GM12878 (cell line): ENCODE measurements around the gene TRIM7. TPM values are rescaled to one million over a fixed set of nuclear protein-coding genes. Genes with fewer than 3 reads are reported as not detected.

Experiments used
- ATF2 ChIP-seq: IDR thresholded peaks from 2 replicates; pipeline ENCODE4 v1.6.1; 2012; ENCODE audit warnings: low read length, inconsistent platforms
- FOXM1 ChIP-seq: IDR thresholded peaks from 2 replicates; pipeline ENCODE4 v1.6.1; 2012; ENCODE audit warnings: low read depth, mild to moderate bottlenecking, inconsistent platforms, low read length, moderate library complexity
- HDAC2 ChIP-seq: fragments of 200-600 bp; sonication (generic); IDR thresholded peaks from 2 replicates; pipeline ENCODE4 v1.6.1; 2017
- KAT2A ChIP-seq: conservative IDR thresholded peaks from 2 replicates; pipeline ENCODE4 v1.6.1; 2011; ENCODE audit warnings: low read depth, low read length; ENCODE audit not compliant: control insufficient read depth
- MLLT1 ChIP-seq: fragments of 450-650 bp; IDR thresholded peaks from 2 replicates; pipeline ENCODE4 v1.6.1; 2016; ENCODE audit warnings: mild to moderate bottlenecking
- MYC ChIP-seq: IDR thresholded peaks from 2 replicates; pipeline ENCODE4 v1.6.1; 2011; ENCODE audit warnings: mild to moderate bottlenecking, low read length, moderate library complexity, inconsistent platforms; ENCODE audit not compliant: insufficient read depth, insufficient replicate concordance, insufficient read length, severe bottlenecking
- NFIC ChIP-seq: IDR thresholded peaks from 2 replicates; pipeline ENCODE4 v1.6.1; 2012; ENCODE audit warnings: low read depth, mild to moderate bottlenecking, inconsistent platforms, low read length, moderate library complexity
- NR2C2 ChIP-seq: IDR thresholded peaks from 2 replicates; pipeline ENCODE4 v1.6.1; 2011; ENCODE audit warnings: borderline replicate concordance, low read depth; ENCODE audit not compliant: control insufficient read depth, insufficient read length
- POLR2AphosphoS5 ChIP-seq: IDR thresholded peaks from 2 replicates; pipeline ENCODE4 v1.6.1; 2011; ENCODE audit warnings: mild to moderate bottlenecking, low read length, inconsistent platforms
- RAD21 ChIP-seq: IDR thresholded peaks from 2 replicates; pipeline ENCODE4 v1.6.1; 2011; ENCODE audit warnings: mild to moderate bottlenecking, low read depth, low read length, moderate library complexity; ENCODE audit not compliant: insufficient read depth
- RAD51 ChIP-seq: fragments of 450-650 bp; IDR thresholded peaks from 2 replicates; pipeline ENCODE4 v1.6.1; 2016; ENCODE audit warnings: moderate library complexity, mild to moderate bottlenecking, inconsistent platforms
- REST ChIP-seq: IDR thresholded peaks from 2 replicates; pipeline ENCODE4 v1.6.1; 2012; ENCODE audit warnings: mild to moderate bottlenecking, low read depth, low read length
- SUZ12 ChIP-seq: fragments of 200-600 bp; sonication (generic); IDR thresholded peaks from one replicate; pipeline ENCODE4 v1.6.1; 2018; ENCODE audit warnings: antibody characterized with exemption, mild to moderate bottlenecking; ENCODE audit not compliant: unreplicated experiment
- USF1 ChIP-seq: IDR thresholded peaks from 2 replicates; pipeline ENCODE4 v1.6.1; 2011; ENCODE audit warnings: borderline replicate concordance, low read depth, mild to moderate bottlenecking, moderate library complexity, mixed read lengths, low read length; ENCODE audit not compliant: insufficient read depth; ENCODE audit errors: extremely low read length
- ZNF687 ChIP-seq: fragments of 450-650 bp; IDR thresholded peaks from 2 replicates; pipeline ENCODE4 v1.6.1; 2017; ENCODE audit warnings: mild to moderate bottlenecking, moderate library complexity
- polyA plus RNA-seq, 11 experiments: library from polyadenylated mRNA; depleted of rRNA in 4 of 11; unstranded in 6 of 11; stranded (reverse) in 5 of 11; fragments of >200 nt; fragmentation: Nextera tagmentation in 4 of 11; fragmentation: Illumina TruSeq in 1 of 11; extraction: Ambion mirVana in 4 of 11; extraction: Trizol in 1 of 11; gene quantifications; 1 replicate in 1 of 11; 2 replicates in 10 of 11; pipeline versions ENCODE4 v1.2.1 to v1.2.3, GENCODE V29; 2011 to 2016; ENCODE audit warnings: inconsistent platforms in 2 of 11, missing spikeins in 2 of 11, low read depth in 1 of 11
- total RNA-seq, 4 experiments: library from RNA; depleted of rRNA in 3 of 4; stranded (reverse); fragments of >200 nt in 3 of 4; fragmentation: Illumina TruSeq in 1 of 4; extraction: Trizol in 1 of 4; gene quantifications; 2 replicates each; pipeline versions ENCODE4 v1.2.1 to v1.2.3, GENCODE V29; 2013 to 2021

The TRIM7 gene
- total and polyA plus RNA-seq, 10 of the 15 experiments (the other 5 are each of a cell fraction or from before 2014, with no cell fraction given): 0.02 to 1.6 (median 0.41) TPM

GRCh38 chr5:181223058-181223728 lies 18.2 kb upstream of the TRIM7 start, which contains the start of gene TRIM41 (continued):
- TF ChIP-seq USF1: no peak
- peak; percentile 97 for TF ChIP-seq POLR2AphosphoS5
- TF ChIP-seq KAT2A: no peak
- no peak for TF ChIP-seq REST
- TF ChIP-seq SUZ12: no peak
- no peak for TF ChIP-seq NR2C2
- TF ChIP-seq ATF2: no peak
- TF ChIP-seq ZNF687: no peak; the same call in none of the 2 replicates
- TF ChIP-seq FOXM1: no peak
- no peak for TF ChIP-seq NFIC
- TF ChIP-seq RAD51: no peak
- no peak for TF ChIP-seq MYC
- TF ChIP-seq MLLT1: no peak
- TF ChIP-seq RAD21: no peak
- no peak for TF ChIP-seq HDAC2
